ENCODE data around the gene STK16. TPM values are rescaled to one million over a fixed set of nuclear protein-coding genes. Genes with fewer than 3 reads are reported as not detected.

The STK16 gene
- total RNA-seq, 1 donor from 2014 or later = 16.5 TPM

DNA sequence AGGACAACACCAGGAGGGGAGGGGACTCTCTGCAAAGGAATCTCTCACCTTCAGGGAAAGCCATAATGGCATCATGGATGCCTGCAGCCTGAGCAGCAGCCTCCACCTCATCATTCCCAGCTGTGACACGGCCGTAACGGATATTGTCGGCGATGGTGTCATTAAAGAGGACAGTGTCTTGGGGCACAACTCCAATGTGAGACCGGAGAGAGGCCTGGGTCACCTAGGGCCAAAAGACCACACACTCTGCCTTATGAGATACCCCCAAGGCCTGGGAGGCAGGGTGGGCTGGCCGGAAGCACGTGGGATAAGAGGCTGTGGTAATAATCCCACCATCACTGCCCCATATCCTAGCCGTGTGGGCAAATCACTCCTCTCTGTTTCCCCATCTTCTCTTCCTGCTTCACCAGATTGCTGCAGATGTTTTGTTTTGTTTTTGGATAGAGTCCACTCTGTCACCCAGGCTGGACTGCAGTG lies 34.4 kb upstream of the STK16 start:
- ATAC-seq (no peak), DNase-seq (ENCODE audit: low spot score) (no peak)
- intact Hi-C loops (cut with DNase I) = no loop called here

- ATAC-seq (no peak), DNase-seq (ENCODE audit: low spot score) (no peak)
- intact Hi-C loops (cut with DNase I) = no loop called here
Observed at GRCh38 chr2:219213026-219213415, 32.3 kb upstream of the STK16 start.

- intact Hi-C loops (cut with DNase I) = no loop called here
- ATAC-seq (no peak), DNase-seq (ENCODE audit: low spot score) (no peak)
Observed at GRCh38 chr2:219213486-219214071, 31.7 kb upstream of the STK16 start.

GRCh38 chr2:219214141-219214540 lies 31.1 kb upstream of the STK16 start:
- no peak for DNase-seq (ENCODE audit: low spot score)

DNA sequence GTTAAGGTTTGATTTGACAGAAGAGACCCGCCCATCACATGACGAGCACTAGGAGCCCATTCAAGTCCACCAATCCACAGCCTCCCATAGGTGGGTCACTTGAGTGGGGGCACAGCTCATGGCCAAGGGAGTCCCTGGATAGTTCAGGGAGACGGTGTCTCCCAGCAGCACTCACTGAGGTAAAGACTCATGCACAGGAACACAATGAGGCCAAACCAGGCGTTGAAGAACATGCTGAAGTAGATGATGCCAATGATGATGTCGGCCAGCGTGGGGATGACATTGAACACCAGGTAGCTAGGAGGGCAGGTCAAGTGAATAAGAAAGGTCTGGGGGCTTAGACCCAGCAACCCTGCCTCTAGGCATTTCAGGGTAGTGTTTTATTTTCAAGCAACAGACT lies 30.5 kb upstream of the STK16 start:
- ATAC-seq (no peak), DNase-seq (ENCODE audit: low spot score) (no peak)
- intact Hi-C loops (cut with DNase I) = loop anchor here (5.0 kb wide), 2 partner anchors 37 to 817 kb away; partner anchors contain the start of genes CNPPD1, CTDSP1 and RETREG2

More at GRCh38 chr2:219214141-219214540, 31.1 kb upstream of the STK16 start:
- intact Hi-C loops (cut with DNase I) = no loop called here
- ATAC-seq = no peak

- ATAC-seq (no peak), DNase-seq (ENCODE audit: low spot score) (no peak)
- intact Hi-C loops (cut with DNase I) = loop anchor here (5.0 kb wide), 2 partner anchors 39 to 819 kb away; partner anchors contain the start of genes CNPPD1, CTDSP1 and RETREG2
Observed at GRCh38 chr2:219215871-219216534, 29.3 kb upstream of the STK16 start.

DNA sequence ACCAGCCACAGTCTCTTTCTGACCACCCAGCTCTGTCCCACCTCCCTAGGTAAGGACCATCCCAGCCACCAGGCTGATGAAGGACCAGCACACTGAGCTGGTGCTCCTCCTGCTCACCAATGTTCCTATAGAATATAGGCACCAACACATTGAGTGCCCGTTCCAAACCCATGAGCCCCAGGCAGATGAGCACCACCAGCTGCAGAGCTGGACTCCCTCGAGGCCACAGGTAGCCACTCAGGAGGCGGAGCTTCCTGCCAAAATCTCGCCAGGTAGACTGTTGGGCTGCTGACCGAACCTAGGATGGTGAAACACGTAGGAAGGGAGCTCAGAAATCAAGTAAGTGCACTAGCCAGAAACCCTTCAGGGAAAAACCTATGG lies 28.8 kb upstream of the STK16 start:
- ATAC-seq = no peak

GRCh38 chr2:219218217-219218731 lies 27.0 kb upstream of the STK16 start:
- intact Hi-C loops (cut with DNase I) = loop anchor here (5.0 kb wide), 2 partner anchors 41 to 821 kb away; partner anchors contain the start of genes CNPPD1, CTDSP1 and RETREG2
- DNase-seq (ENCODE audit: low spot score) (peak; percentile 75), ATAC-seq (peak; percentile 43)

More for the DNA sequence above, 28.8 kb upstream of the STK16 start:
- intact Hi-C loops (cut with DNase I) = loop anchor here (5.0 kb wide), 2 partner anchors 39 to 819 kb away; partner anchors contain the start of genes CNPPD1, CTDSP1 and RETREG2
- DNase-seq (ENCODE audit: low spot score) = no peak

- intact Hi-C loops (cut with DNase I) = loop anchor here (5.0 kb wide), 2 partner anchors 42 to 822 kb away; partner anchors contain the start of genes CNPPD1, CTDSP1 and RETREG2
- ATAC-seq (peak; percentile 96), DNase-seq (ENCODE audit: low spot score) (peak; percentile 99)
Observed at GRCh38 chr2:219218732-219219701, 26.3 kb upstream of the STK16 start, which contains the start of gene ABCB6. TSS of gene ABCB6 (minus strand) at chr2:219218958. CDS start at chr2:219218673, 285 bp downstream.

GRCh38 chr2:219219784-219220532 lies 25.3 kb upstream of the STK16 start:
- intact Hi-C loops (cut with DNase I) = loop anchor here (5.0 kb wide), 2 partner anchors 43 to 823 kb away; partner anchors contain the start of genes CNPPD1, CTDSP1 and RETREG2
- ATAC-seq (no peak), DNase-seq (ENCODE audit: low spot score) (no peak)

DNA sequence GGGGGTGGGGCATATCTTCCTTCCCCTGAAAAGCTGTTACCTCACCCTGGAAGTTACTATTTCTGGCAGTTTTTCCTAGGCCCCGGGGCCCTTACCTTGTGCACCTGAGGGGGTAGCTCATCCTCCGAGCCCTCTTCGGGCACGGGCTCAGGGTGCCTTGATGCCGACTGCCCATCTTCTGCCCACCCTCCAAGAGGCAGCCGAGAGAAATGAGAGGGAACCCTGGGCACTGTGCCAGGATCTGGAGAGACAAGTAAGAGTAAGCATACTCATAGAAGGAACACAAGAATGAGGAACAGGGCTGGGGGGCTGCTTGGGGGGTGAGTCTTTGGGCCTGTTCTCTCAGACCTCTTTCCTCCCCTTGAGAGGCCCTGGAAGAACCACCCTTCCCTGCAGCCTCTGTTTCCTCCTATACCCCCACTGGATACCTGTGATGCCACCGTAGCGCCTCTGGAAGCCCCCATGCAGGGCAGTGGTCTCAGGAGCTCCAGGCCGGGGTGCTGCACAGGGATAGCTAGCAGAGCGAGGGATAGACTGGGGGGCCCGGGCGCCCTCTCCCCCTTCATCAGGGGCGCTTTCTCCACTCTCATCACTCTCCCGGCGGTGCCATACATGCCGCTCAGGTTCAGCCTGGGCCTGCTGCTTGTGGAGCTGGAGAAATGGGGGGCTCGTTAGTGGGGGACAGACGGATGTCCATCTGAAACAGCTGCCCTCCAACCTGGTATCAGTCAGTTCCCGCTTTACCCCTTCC lies 24.5 kb upstream of the STK16 start:
- ATAC-seq = no peak
- intact Hi-C loops (cut with DNase I) = no loop called here

GRCh38 chr2:219221957-219222518 lies 23.2 kb upstream of the STK16 start:
- DNase-seq (ENCODE audit: low spot score) (no peak), ATAC-seq (no peak)
- intact Hi-C loops (cut with DNase I) = no loop called here

More for the DNA sequence above, 24.5 kb upstream of the STK16 start:
- no peak for DNase-seq (ENCODE audit: low spot score)

GRCh38 chr2:219223831-219224610 lies 21.3 kb upstream of the STK16 start:
- intact Hi-C loops (cut with DNase I) = no loop called here
- ATAC-seq (no peak), DNase-seq (ENCODE audit: low spot score) (no peak)

DNA sequence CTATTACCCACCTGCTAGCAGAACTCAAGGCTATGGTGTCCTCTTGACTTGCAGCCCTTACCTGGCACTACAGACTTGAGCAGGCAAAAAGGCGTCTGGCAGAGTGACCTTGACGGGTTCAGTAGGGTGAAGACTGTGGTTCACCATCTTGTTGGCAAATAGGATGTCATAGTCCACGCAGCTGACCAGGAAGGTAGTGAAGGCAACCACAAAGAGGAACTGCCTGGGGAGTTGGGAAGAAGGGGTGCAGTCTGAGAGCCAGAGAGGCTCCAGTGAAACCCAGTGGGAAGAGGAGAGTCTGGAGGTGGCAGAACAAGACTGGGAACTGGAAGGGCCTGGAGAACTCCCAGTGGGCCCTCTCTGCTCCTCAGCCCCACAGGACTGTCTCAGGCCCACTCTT lies 19.9 kb upstream of the STK16 start:
- no peak for ATAC-seq
- no peak for DNase-seq (ENCODE audit: low spot score)
- intact Hi-C loops (cut with DNase I) = no loop called here

DNA sequence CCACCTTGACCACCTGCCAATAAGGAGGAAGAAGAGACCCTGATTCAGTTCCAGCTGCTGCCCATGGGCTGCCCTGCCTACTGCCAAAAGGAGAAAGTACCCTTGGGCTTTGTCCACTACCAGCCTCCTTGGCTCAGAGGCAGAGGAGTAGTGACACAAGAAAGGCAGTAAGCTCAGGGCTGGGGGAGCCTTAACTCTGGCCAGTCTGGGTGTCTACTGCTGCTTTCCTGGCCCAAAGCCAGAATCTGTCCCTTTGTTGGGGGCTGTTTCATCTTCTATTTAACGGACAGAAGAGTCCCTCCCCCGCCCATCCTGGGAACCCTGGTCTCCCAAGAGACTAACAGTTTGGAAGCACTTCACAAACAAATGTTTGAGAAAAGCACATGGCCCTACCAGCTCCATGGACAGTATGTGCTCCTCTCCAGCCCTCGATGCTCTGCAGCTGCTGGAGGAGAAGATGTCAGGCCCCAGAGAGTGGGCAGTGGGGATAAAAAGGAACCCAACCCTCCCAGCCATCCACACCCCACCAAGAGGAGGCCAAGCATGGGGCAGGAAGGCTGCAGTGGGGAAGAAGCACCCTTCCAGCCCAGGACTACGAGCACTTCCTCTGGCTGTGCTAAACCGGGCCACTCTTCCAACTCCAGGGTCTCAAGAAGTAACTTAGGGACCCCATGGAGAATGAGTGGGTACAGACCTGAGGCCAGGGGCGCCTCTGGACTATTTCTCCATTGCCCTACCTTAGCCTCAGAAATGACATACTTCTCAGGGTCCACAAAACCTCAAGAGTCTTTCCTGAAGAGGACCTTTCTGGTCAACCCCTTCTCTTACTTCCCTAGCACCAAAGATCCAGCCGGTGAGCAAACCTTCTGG lies 17.0 kb upstream of the STK16 start:
- intact Hi-C loops (cut with DNase I) = no loop called here
- DNase-seq (ENCODE audit: low spot score) (no peak), ATAC-seq (no peak)

All from sciatic nerve (tissue), 2 donors.